SK-N-DZ (cell line): ENCODE measurements around the gene FAM32A.

Experiments used
- DNase-seq: peaks from one replicate; pipeline ENCODE4 v3.0.0-alpha.2; 2015; ENCODE audit warnings: low spot score

FAM32A gene

DNA sequence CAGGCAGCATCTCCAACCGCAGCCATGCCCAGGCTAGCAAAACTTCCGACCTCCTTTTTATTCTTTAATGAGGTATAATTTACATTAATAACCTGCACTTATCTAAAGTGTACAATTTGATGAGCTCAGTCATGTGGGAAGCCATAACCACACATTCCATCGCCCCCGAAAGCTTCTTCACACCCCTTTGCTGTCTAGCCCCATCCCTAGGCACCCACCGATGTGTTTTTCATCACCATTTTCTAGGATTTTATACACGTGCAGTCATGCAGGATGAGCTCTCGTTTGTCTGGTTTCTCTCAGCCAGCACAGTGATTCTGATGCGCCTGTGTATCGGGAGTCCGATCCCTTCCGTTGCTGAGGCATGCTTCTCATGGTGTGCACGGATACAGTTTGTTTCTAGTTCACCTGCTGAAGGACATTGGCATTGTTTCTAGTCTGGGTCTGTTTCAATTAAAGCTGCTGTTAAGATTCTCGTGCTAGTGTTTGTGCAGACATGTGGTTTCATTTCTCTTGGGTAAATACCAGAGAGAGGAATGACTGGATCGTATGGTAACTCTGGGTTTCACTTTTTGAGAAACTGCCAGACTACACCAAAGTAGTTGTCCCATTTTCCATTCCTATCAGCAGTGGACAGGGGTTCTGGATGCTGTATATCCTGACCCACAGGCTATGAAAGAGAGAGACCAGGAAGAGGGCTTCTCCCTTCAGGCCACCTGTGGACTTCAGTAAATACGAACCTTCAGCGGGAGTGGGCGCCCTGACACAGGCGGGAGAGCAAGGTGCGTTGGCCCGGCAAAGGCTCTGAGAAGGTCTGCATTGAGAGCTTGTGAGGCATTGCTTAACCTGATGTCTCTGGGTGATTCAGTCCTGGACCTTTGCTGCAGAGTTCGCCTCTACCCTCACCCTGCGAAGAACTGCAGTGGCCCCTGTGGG is 17.4 kb downstream of the FAM32A start:
- no peak for DNase-seq

DNA sequence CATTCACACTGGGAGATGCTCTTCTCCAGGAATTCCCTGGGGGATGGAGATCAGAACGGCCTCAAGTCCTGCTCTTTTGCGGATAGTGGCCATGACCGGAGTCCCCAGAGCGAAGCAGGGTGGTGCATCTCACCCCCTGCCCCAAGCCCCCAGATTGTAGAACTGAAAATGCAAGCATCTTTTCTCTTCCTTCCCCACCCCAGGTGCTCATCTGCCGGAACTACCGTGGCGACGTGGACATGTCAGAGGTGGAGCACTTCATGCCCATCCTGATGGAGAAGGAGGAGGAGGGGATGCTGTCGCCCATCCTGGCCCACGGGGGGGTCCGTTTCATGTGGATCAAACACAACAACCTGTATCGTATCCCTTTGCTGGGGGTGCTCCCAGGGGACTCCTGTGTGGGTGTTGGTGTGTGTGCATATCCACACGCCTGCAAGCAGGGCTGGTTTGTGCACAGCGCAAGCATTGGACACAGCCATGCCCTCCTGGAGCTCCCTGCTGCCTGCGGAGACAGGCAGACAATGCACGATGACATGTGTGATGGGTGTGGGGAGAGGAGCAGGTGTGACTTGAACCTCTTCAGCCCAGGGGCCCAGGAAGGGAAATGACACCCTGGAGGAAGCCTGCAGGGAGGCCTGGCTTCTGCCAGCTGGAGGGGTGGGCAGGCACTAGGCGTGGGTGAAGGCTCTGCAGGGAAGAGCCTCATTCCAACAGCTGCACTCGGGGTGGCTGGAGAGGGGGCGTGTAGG is 18.2 kb downstream of the FAM32A start:
- no peak for DNase-seq

DNA sequence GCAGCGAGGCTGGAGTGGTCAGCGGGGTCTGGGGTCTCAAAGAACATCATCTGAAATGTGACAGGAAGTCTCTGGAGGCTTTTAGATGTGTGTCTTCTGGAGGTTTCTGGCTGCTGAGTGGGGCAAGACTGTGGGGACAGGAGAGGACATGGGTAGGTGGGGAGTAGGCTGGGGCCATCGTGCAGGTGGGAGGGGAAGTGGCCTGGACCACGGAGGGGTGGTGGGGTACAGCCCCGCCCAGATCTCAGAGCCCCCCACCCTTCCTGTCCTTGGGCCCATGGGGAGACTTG is 18.7 kb downstream of the FAM32A start:
- no peak for DNase-seq

GRCh38 chr19:16205205-16206045 is 20.2 kb downstream of the FAM32A start:
- DNase-seq, result no peak

- no peak for DNase-seq
Measured at GRCh38 chr19:16206046-16206605, 20.9 kb downstream of the FAM32A start.

- DNase-seq, result no peak
Measured at GRCh38 chr19:16206637-16207036, 21.4 kb downstream of the FAM32A start.

- DNase-seq, result no peak
Measured at GRCh38 chr19:16207063-16207462, 21.9 kb downstream of the FAM32A start.

- no peak for DNase-seq
Measured at GRCh38 chr19:16207490-16208025, 22.3 kb downstream of the FAM32A start.

DNA sequence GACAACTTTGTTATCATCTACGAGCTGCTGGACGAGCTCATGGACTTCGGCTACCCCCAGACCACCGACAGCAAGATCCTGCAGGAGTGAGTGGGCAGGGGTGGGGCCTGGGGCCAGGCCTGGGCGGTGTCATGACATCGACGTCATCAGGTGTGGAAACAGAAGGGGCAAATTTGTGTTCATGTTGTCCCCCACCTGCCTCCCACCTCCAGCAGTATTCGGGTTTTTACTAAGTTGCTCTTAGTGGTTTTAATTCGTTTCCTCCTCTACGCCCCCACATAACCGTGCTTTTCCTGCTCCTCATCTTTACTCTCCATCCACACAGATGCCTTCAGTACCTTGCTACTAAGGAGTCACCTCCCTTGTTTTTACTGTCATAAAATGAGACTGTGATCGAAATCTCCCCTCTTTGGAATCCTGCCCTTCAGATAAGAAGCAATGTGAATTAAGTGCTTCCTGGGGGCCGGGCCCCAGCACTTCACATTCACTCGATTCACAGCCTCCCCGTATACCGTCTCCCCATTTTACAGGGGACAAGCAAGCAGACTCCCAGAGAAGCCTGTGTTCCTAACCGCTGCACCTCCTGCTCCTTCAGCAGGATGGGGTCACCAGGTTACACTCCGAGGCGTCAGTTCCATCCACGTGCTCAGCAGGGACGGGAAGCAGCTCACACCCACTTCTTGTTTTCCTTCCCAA is 23.0 kb downstream of the FAM32A start:
- no peak for DNase-seq

- no peak for DNase-seq
Measured at GRCh38 chr19:16208847-16209665, 23.8 kb downstream of the FAM32A start.

DNA sequence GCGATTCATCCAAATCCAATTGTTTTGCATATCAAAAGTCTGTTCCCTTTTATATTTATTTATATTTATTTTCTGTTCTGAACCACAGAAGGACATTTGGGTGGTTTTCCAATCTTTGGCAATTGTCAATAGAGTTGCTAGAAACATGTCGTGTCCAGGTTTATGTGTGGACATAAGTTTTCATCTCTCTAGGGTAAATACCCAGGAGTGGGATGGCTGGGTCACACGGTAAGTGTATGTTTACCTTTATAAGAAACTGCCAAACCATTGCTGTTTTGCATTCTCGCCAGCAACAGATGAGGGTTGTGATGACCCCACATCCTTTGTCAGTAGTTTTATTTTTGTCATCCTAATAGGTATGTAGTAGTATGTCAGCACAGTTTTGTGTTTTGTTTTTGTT is 25.0 kb downstream of the FAM32A start:
- no peak for DNase-seq

- DNase-seq, result no peak
Measured at GRCh38 chr19:16213076-16213475, 27.9 kb downstream of the FAM32A start.

- DNase-seq, result no peak
Measured at GRCh38 chr19:16216744-16217670, 31.8 kb downstream of the FAM32A start.

DNA sequence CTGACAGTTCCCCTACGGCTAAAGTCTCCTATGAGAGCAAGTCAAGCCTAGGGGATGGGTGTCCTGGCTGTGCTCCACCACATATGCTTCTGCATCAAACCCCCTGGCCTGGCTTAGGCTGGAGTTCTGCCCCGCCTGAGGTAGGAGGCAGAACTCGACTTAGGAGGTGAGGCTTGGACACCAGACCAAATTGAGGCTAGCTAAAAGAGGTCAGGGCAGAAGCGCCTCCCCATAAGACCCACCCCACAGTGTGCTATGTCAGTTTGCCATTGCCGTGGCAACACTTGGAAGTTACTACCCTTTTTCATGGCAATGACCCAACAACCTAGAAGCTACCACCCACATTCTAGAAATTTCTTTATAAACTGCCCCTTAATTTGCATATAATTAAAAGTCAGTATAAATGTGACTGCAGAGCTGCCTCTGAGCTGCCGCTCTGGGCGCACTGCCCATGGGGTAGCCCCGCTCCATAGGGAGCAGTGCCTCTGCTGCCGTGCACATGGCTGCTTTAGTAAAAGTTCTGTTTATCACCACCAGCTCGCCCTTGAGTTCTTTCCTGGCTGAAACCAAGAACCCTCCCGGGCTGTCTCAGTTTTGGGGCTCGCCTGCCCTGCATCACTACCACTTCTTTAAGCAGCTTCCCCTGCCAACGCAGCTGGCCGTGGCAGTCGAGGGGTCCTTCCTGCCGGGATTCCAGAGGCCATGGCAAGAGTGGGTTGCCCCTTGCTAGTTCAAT is 32.7 kb downstream of the FAM32A start:
- DNase-seq, result no peak

GRCh38 chr19:16218851-16219250 is 33.6 kb downstream of the FAM32A start:
- no peak for DNase-seq

GRCh38 chr19:16222806-16223205 is 37.6 kb downstream of the FAM32A start:
- no peak for DNase-seq

GRCh38 chr19:16223746-16224145 is 38.5 kb downstream of the FAM32A start:
- DNase-seq, result no peak
